CD4-positive, CD25-positive, alpha-beta regulatory T cell (primary cell): Measurements from ENCODE around the gene PCDH15. TPM values are rescaled to one million over a fixed set of nuclear protein-coding genes. Genes with fewer than 3 reads are reported as not detected.

Source experiments
- ATAC-seq, 2 donors: fragments of 150-1000 bp; cut with Tn5 transposase; one replicate each; pipeline ENCODE4 v1.10.0; 2021; ENCODE audit warnings: low read depth in 2 of 2, moderate number of reproducible peaks in 2 of 2, moderate library complexity in 1 of 2
- DNase-seq, 3 donors: peaks; one replicate each; pipeline versions ENCODE4 v3.0.0 to v3.0.0-alpha.2; 2012 to 2022; ENCODE audit warnings: mixed read lengths in 1 of 3
- H3K27ac ChIP-seq: one replicate; pipeline ENCODE4 v1.7.0; 2013; ENCODE audit warnings: mild to moderate bottlenecking, low read length; ENCODE audit not compliant: insufficient read depth, poor library complexity, severe bottlenecking
- H3K27me3 ChIP-seq: one replicate; pipeline ENCODE4 v1.7.0; 2013; ENCODE audit warnings: low read length; ENCODE audit not compliant: control insufficient read depth, insufficient read depth
- H3K36me3 ChIP-seq: one replicate; pipeline ENCODE4 v1.7.0; 2013; ENCODE audit warnings: mild to moderate bottlenecking, low read length, moderate library complexity; ENCODE audit not compliant: control insufficient read depth, insufficient read depth
- H3K4me1 ChIP-seq: 2 replicates; pipeline ENCODE4 v1.7.0; 2013; ENCODE audit warnings: mild to moderate bottlenecking, low read length; ENCODE audit not compliant: insufficient read depth, control insufficient read depth, poor library complexity, severe bottlenecking
- H3K4me3 ChIP-seq: one replicate; pipeline ENCODE4 v1.7.0; 2013; ENCODE audit warnings: low read depth, mild to moderate bottlenecking, low read length, moderate library complexity
- H3K9me3 ChIP-seq, 2 experiments: 1 replicate in 1 of 2; 2 replicates in 1 of 2; pipeline ENCODE4 v1.7.0; 2013; ENCODE audit warnings: low read length in 2 of 2, mild to moderate bottlenecking in 1 of 2, moderate library complexity in 1 of 2; ENCODE audit not compliant: control insufficient read depth in 2 of 2
- H3K27ac Mint-ChIP-seq, 3 donors: one replicate each; pipeline ENCODE4 v1.8.0; 2020 to 2022; ENCODE audit warnings: mild to moderate bottlenecking in 3 of 3, mixed read lengths in 3 of 3, moderate library complexity in 2 of 3
- H3K27me3 Mint-ChIP-seq: one replicate; pipeline ENCODE4 v1.8.0; 2022; ENCODE audit warnings: mild to moderate bottlenecking, mixed read lengths
- H3K36me3 Mint-ChIP-seq: one replicate; pipeline ENCODE4 v1.8.0; 2020; ENCODE audit warnings: mixed read lengths
- H3K4me1 Mint-ChIP-seq, 4 donors: one replicate each; pipeline ENCODE4 v1.8.0; 2020 to 2022; ENCODE audit warnings: mixed read lengths in 4 of 4, mild to moderate bottlenecking in 1 of 4
- H3K4me3 Mint-ChIP-seq, 4 donors: one replicate each; pipeline ENCODE4 v1.8.0; 2020 to 2022; ENCODE audit warnings: mild to moderate bottlenecking in 4 of 4, mixed read lengths in 4 of 4, moderate library complexity in 3 of 4
- H3K9me3 Mint-ChIP-seq, 7 donors: one replicate each; pipeline ENCODE4 v1.8.0; 2020 to 2022; ENCODE audit warnings: mixed read lengths in 7 of 7, mild to moderate bottlenecking in 3 of 7, moderate library complexity in 2 of 7
- polyA plus RNA-seq, 4 donors: library from polyadenylated mRNA; unstranded; fragments of 300-500 nt; fragmentation: Illumina TruSeq; gene quantifications; one replicate each; pipeline ENCODE4 v1.2.3, GENCODE V29; 2021
- total RNA-seq: library from RNA; stranded (reverse); gene quantifications from one replicate; pipeline ENCODE4 v1.2.3, GENCODE V29; 2022

PCDH15 gene
- total and polyA plus RNA-seq, 5 donors from 2014 or later, result not detected

DNA sequence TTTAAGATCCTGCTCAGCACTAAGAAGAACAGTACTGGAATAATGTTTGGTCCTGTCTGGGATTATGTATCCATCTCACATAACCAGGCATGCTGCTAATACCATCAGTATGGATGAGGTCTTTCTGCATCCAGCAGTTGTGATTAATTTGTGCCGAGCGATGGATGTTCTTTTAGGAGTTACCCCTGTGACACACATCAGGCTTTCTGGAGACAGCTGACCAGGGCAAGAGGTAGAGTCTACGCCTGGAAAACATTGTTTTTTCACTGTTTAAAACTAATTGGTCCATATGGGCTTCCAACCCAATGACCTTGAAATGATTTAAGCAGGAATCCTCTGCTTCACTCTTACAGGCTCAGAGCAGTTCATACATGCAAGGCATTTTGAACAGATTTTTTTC is 603.0 kb downstream of the PCDH15 start:
- H3K27me3 Mint-ChIP-seq, result no peaks in the 10 kb centered on the region
- ATAC-seq (no peak), DNase-seq (no peak)
- peaks cover 0 to 5% of the 10 kb centered on the region in 2 experiments for H3K9me3 ChIP-seq
- H3K36me3 ChIP-seq, result no peaks in the 10 kb centered on the region
- no peak overlapping the region for H3K27ac ChIP-seq
- H3K4me1 Mint-ChIP-seq, result no peaks in the 10 kb centered on the region
- H3K9me3 Mint-ChIP-seq, result peaks cover 5 to 18% (median 10%) of the 10 kb centered on the region in 7 donors
- no peak overlapping the region for H3K4me3 Mint-ChIP-seq
- no peaks in the 10 kb centered on the region for H3K4me1 ChIP-seq
- H3K27ac Mint-ChIP-seq, result no peak overlapping the region
- H3K4me3 ChIP-seq, result no peak overlapping the region
- H3K36me3 Mint-ChIP-seq, result no peaks in the 10 kb centered on the region
- no peaks in the 10 kb centered on the region for H3K27me3 ChIP-seq

- Histone ChIP-seq H3K4me3 (no peak overlapping the region), H3K27me3 (no peaks in the 10 kb centered on the region), H3K9me3 (no peaks in the 10 kb centered on the region), H3K27ac (no peak overlapping the region), H3K4me1 (no peaks in the 10 kb centered on the region), H3K36me3 (no peaks in the 10 kb centered on the region)
- peaks cover 2 to 17% (median 5%) of the 10 kb centered on the region in 7 donors for H3K9me3 Mint-ChIP-seq
- no peaks in the 10 kb centered on the region for H3K4me1 Mint-ChIP-seq
- DNase-seq (no peak), ATAC-seq (no peak)
- H3K4me3 Mint-ChIP-seq, result no peak overlapping the region
- no peak overlapping the region for H3K27ac Mint-ChIP-seq
- no peaks in the 10 kb centered on the region for H3K27me3 Mint-ChIP-seq
- no peaks in the 10 kb centered on the region for H3K36me3 Mint-ChIP-seq
These were observed 606.2 kb downstream of the PCDH15 start for GRCh38 chr10:54194806-54195205.

DNA sequence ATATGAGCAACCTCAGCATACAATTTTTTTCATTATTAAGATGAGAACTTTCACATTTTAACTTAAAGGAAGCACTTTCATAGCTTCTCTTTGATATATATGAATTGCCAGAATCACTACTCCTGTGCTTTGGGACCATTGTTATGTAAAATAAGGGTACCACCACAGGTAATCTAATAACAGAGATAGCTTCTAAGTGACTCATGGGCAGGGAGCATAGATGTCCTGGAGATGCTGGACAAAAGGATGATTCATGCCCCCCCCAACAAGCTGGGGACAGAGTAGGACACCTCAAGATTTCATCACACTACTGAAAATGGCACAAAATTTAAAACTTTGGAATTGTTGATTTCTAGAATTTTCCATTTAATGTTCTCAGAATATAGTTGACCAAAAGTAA is 641.1 kb downstream of the PCDH15 start:
- Mint-ChIP-seq H3K27me3 (no peaks in the 10 kb centered on the region), H3K4me3 (no peak overlapping the region), H3K9me3 (peaks cover 4 to 32% (median 8%) of the 10 kb centered on the region in 7 donors), H3K27ac (no peak overlapping the region), H3K36me3 (no peaks in the 10 kb centered on the region), H3K4me1 (no peaks in the 10 kb centered on the region)
- Histone ChIP-seq H3K27ac (no peak overlapping the region), H3K27me3 (no peaks in the 10 kb centered on the region), H3K4me1 (no peaks in the 10 kb centered on the region), H3K4me3 (no peak overlapping the region), H3K9me3 (peaks cover 0 to 11% of the 10 kb centered on the region in 2 experiments), H3K36me3 (no peaks in the 10 kb centered on the region)
- no peak for ATAC-seq
- DNase-seq, result no peak

GRCh38 chr10:54148508-54148907 is 652.5 kb downstream of the PCDH15 start:
- Mint-ChIP-seq H3K4me3 (peak overlapping the region in 1 of 4 donors; percentile 36), H3K36me3 (no peaks in the 10 kb centered on the region), H3K27me3 (no peaks in the 10 kb centered on the region), H3K27ac (no peak overlapping the region), H3K4me1 (no peaks in the 10 kb centered on the region), H3K9me3 (peaks cover 0 to 17% (median 6%) of the 10 kb centered on the region in 7 donors)
- no peak for DNase-seq
- no peaks in the 10 kb centered on the region for H3K4me1 ChIP-seq
- no peak overlapping the region for H3K4me3 ChIP-seq
- peaks cover 2 to 8% of the 10 kb centered on the region in 2 experiments for H3K9me3 ChIP-seq
- H3K27me3 ChIP-seq, result no peaks in the 10 kb centered on the region
- ATAC-seq, result no peak
- no peak overlapping the region for H3K27ac ChIP-seq
- no peaks in the 10 kb centered on the region for H3K36me3 ChIP-seq

- no peak overlapping the region for H3K27ac ChIP-seq
- Mint-ChIP-seq H3K4me3 (no peak overlapping the region), H3K27me3 (no peaks in the 10 kb centered on the region), H3K36me3 (no peaks in the 10 kb centered on the region), H3K4me1 (no peaks in the 10 kb centered on the region), H3K27ac (no peak overlapping the region), H3K9me3 (peaks cover 3 to 32% (median 6%) of the 10 kb centered on the region in 7 donors)
- H3K9me3 ChIP-seq, result peaks cover 3 to 15% of the 10 kb centered on the region in 2 experiments
- no peaks in the 10 kb centered on the region for H3K4me1 ChIP-seq
- H3K4me3 ChIP-seq, result no peak overlapping the region
- DNase-seq (no peak), ATAC-seq (no peak)
- H3K36me3 ChIP-seq, result no peaks in the 10 kb centered on the region
- no peaks in the 10 kb centered on the region for H3K27me3 ChIP-seq
These were observed 661.1 kb downstream of the PCDH15 start for GRCh38 chr10:54139819-54140428.

DNA sequence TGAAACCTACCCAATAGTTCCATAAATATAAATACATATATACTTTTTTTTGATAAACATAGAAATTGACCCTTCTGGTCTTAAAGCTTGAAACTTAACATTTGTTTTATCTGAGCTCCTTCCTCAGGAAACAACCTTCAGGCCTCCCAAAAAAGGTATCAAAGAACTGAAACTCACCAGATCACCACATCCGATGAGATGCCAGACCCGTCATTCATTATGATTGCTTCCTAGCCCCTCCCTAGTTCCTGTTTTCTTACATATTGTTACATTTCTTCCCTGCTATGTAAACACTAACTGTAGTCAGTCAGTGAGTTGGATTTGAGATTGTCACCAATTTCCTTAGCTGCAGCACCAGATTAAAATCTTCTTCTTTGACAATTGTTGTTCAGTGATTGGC is 663.6 kb downstream of the PCDH15 start:
- Histone ChIP-seq H3K4me3 (no peak overlapping the region), H3K27me3 (no peaks in the 10 kb centered on the region), H3K36me3 (no peaks in the 10 kb centered on the region), H3K9me3 (peaks cover 6 to 7% of the 10 kb centered on the region in 2 experiments), H3K27ac (no peak overlapping the region), H3K4me1 (no peaks in the 10 kb centered on the region)
- Mint-ChIP-seq H3K27me3 (no peaks in the 10 kb centered on the region), H3K4me1 (no peaks in the 10 kb centered on the region), H3K36me3 (no peaks in the 10 kb centered on the region), H3K27ac (no peak overlapping the region), H3K4me3 (no peak overlapping the region), H3K9me3 (peaks cover 3 to 26% (median 9%) of the 10 kb centered on the region in 7 donors)
- ATAC-seq (no peak), DNase-seq (no peak)

DNA sequence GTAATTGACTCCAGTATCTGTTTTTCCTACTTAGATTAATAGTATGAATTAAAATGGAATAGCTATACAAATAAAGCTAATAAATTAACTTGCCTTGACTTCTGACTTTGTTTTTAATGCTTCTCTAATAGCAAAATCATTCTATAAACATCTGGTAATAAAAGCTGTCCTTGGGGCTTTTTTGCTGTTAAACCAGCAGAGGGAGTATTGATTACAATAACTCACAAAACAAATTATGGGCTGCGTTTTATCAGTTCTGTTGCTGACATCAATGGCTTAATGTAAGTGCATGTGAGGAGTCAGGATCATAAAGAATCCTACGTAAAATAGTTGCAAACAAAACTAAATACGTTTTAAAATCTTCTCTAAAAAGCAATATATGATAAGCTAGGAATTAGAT is 667.8 kb downstream of the PCDH15 start:
- Mint-ChIP-seq H3K27me3 (no peaks in the 10 kb centered on the region), H3K9me3 (peaks cover under 1 to 20% (median 6%) of the 10 kb centered on the region in 7 donors), H3K4me1 (no peaks in the 10 kb centered on the region), H3K27ac (no peak overlapping the region), H3K36me3 (no peaks in the 10 kb centered on the region), H3K4me3 (no peak overlapping the region)
- ATAC-seq, result no peak
- H3K9me3 ChIP-seq, result peaks cover 7 to 9% of the 10 kb centered on the region in 2 experiments
- H3K27ac ChIP-seq, result no peak overlapping the region
- H3K27me3 ChIP-seq, result no peaks in the 10 kb centered on the region
- no peaks in the 10 kb centered on the region for H3K36me3 ChIP-seq
- no peak overlapping the region for H3K4me3 ChIP-seq
- no peak for DNase-seq
- no peaks in the 10 kb centered on the region for H3K4me1 ChIP-seq

DNA sequence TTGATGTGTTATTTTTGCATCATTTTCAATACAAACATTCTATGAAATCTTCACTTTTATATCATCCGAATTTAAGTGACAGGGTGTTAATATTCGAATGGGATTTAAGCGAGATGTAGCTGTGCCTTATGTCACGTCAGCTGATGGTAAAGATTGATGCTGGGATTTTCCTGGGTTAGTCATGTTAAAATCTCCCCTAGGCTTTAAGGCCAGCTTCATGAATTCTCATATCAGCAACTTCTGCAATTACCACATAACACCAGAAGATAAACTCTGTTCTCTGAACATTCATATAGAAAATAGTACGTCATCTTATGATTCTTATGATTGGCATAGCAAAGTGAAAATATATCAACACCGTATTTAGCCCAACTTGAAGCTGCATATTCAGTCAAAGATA is 669.2 kb downstream of the PCDH15 start:
- Histone ChIP-seq H3K4me1 (no peaks in the 10 kb centered on the region), H3K36me3 (no peaks in the 10 kb centered on the region), H3K4me3 (no peak overlapping the region), H3K27me3 (no peaks in the 10 kb centered on the region), H3K9me3 (peaks cover 0 to 9% of the 10 kb centered on the region in 2 experiments), H3K27ac (no peak overlapping the region)
- DNase-seq, result no peak
- Mint-ChIP-seq H3K4me1 (no peaks in the 10 kb centered on the region), H3K36me3 (no peaks in the 10 kb centered on the region), H3K27me3 (no peaks in the 10 kb centered on the region), H3K27ac (no peak overlapping the region), H3K9me3 (peaks cover 1 to 20% (median 5%) of the 10 kb centered on the region in 7 donors), H3K4me3 (no peak overlapping the region)
- ATAC-seq, result no peak
